Mesenchymal stem cell (in vitro differentiated cells and primary cell): Measurements from ENCODE around the gene ARL2.

Experiments
- DNase-seq: peaks from one replicate; pipeline ENCODE4 v3.0.0-alpha.2; 2013
- H2AFZ ChIP-seq: one replicate; pipeline ENCODE4 v1.6.1; 2013; ENCODE audit warnings: low read depth, mild to moderate bottlenecking, control low read depth, inconsistent platforms, low read length, moderate library complexity
- H2AK5ac ChIP-seq: 2 replicates; pipeline ENCODE4 v1.6.1; 2013; ENCODE audit warnings: low read length, moderate library complexity, mild to moderate bottlenecking, inconsistent platforms; ENCODE audit not compliant: severe bottlenecking
- H2BK120ac ChIP-seq: one replicate; pipeline ENCODE4 v1.6.1; 2013; ENCODE audit warnings: low read depth, mild to moderate bottlenecking, inconsistent platforms, low read length, moderate library complexity
- H2BK12ac ChIP-seq, 2 experiments: one replicate each; pipeline ENCODE4 v1.6.1; 2013; ENCODE audit warnings: inconsistent platforms in 2 of 2, low read length in 2 of 2, mild to moderate bottlenecking in 2 of 2, moderate library complexity in 2 of 2, control low read depth in 1 of 2
- H2BK15ac ChIP-seq: one replicate; pipeline ENCODE4 v1.6.1; 2013; ENCODE audit warnings: mild to moderate bottlenecking, low read depth, inconsistent platforms; ENCODE audit not compliant: poor library complexity, severe bottlenecking
- H2BK5ac ChIP-seq: 2 replicates; pipeline ENCODE4 v1.6.1; 2013; ENCODE audit warnings: low read depth, mild to moderate bottlenecking, low read length, control low read depth, inconsistent platforms; ENCODE audit not compliant: poor library complexity, severe bottlenecking
- H3K14ac ChIP-seq, 2 experiments: one replicate each; pipeline ENCODE4 v1.6.1; 2013; ENCODE audit warnings: inconsistent platforms in 2 of 2, low read length in 2 of 2, control low read depth in 1 of 2, mild to moderate bottlenecking in 1 of 2, moderate library complexity in 1 of 2
- H3K18ac ChIP-seq, 2 experiments: one replicate each; pipeline ENCODE4 v1.6.1; 2013; ENCODE audit warnings: inconsistent platforms in 2 of 2, low read length in 2 of 2, control low read depth in 1 of 2, low read depth in 1 of 2, mild to moderate bottlenecking in 1 of 2
- H3K23ac ChIP-seq, 2 experiments: one replicate each; pipeline ENCODE4 v1.6.1; 2013; ENCODE audit warnings: inconsistent platforms in 2 of 2, low read length in 2 of 2, mild to moderate bottlenecking in 2 of 2, moderate library complexity in 2 of 2, control low read depth in 1 of 2
- H3K27ac ChIP-seq: 2 replicates; pipeline ENCODE4 v1.5.1; 2013; ENCODE audit warnings: mild to moderate bottlenecking, moderate library complexity, low read length, control low read depth, inconsistent platforms; ENCODE audit not compliant: poor library complexity, severe bottlenecking
- H3K27me3 ChIP-seq, 2 experiments: 2 replicates each; pipeline versions ENCODE4 v1.6.1 to v1.7.0; 2013; ENCODE audit warnings: low read length in 2 of 2, mild to moderate bottlenecking in 2 of 2, moderate library complexity in 2 of 2, control low read depth in 1 of 2, inconsistent platforms in 1 of 2; ENCODE audit not compliant: control insufficient read depth in 1 of 2, insufficient read depth in 1 of 2
- H3K36me3 ChIP-seq, 2 experiments: 2 replicates each; pipeline versions ENCODE4 v1.6.1 to v1.7.0; 2013; ENCODE audit warnings: low read length in 2 of 2, control low read depth in 1 of 2, inconsistent platforms in 1 of 2, low read depth in 1 of 2, mild to moderate bottlenecking in 1 of 2; ENCODE audit not compliant: insufficient read depth in 2 of 2, control insufficient read depth in 1 of 2
- H3K4ac ChIP-seq, 2 experiments: one replicate each; pipeline ENCODE4 v1.6.1; 2013; ENCODE audit warnings: inconsistent platforms in 2 of 2, low read length in 2 of 2, mild to moderate bottlenecking in 2 of 2, moderate library complexity in 2 of 2, control low read depth in 1 of 2, low read depth in 1 of 2
- H3K4me1 ChIP-seq: 2 replicates; pipeline ENCODE4 v1.6.1; 2013; ENCODE audit warnings: low read depth, low read length, control low read depth; ENCODE audit not compliant: control insufficient read depth, insufficient read depth
- H3K4me2 ChIP-seq: 2 replicates; pipeline ENCODE4 v1.6.1; 2013; ENCODE audit warnings: low read length, mild to moderate bottlenecking, inconsistent platforms; ENCODE audit not compliant: poor library complexity, severe bottlenecking
- H3K4me3 ChIP-seq, 2 experiments: 2 replicates each; pipeline versions ENCODE4 v1.5.1 to v1.7.0; 2013; ENCODE audit warnings: low read length in 2 of 2, mild to moderate bottlenecking in 2 of 2, control low read depth in 1 of 2, low read depth in 1 of 2; ENCODE audit not compliant: insufficient read depth in 1 of 2
- H3K79me1 ChIP-seq: replicated peaks from 2 replicates; pipeline ENCODE4 v1.6.1; 2013; ENCODE audit warnings: mild to moderate bottlenecking, control low read depth, low read length, inconsistent platforms; ENCODE audit not compliant: poor library complexity, severe bottlenecking
- H3K9ac ChIP-seq: 2 replicates; pipeline ENCODE4 v1.7.0; 2013; ENCODE audit warnings: mild to moderate bottlenecking, low read length, moderate library complexity
- H3K9me3 ChIP-seq: 2 replicates; pipeline ENCODE4 v1.7.0; 2013; ENCODE audit warnings: mild to moderate bottlenecking, low read length; ENCODE audit not compliant: control insufficient read depth
- H4K8ac ChIP-seq: one replicate; pipeline ENCODE4 v1.6.1; 2013; ENCODE audit warnings: inconsistent platforms, mild to moderate bottlenecking, low read length, moderate library complexity
- H4K91ac ChIP-seq: one replicate; pipeline ENCODE4 v1.6.1; 2013; ENCODE audit warnings: mild to moderate bottlenecking, low read length, inconsistent platforms
- WGBS: methylation state at CpG from one replicate; pipeline ENCODE4 v1.1.7; 2013; ENCODE audit warnings: mixed read lengths; 5-methylcytosine and 5-hydroxymethylcytosine counted together

ARL2 gene

GRCh38 chr11:65016705-65017104, 2.7 kb downstream of the ARL2 start:
- H3K18ac ChIP-seq, result no peak overlapping the region
- DNase-seq, result no peak
- H3K9ac ChIP-seq, result peak overlapping the region; percentile 36
- H3K4ac ChIP-seq, result no peak overlapping the region
- no peaks in the 10 kb centered on the region for H3K9me3 ChIP-seq
- no peak overlapping the region for H2BK15ac ChIP-seq
- no peak overlapping the region for H2BK12ac ChIP-seq
- H2BK5ac ChIP-seq, result no peak overlapping the region
- peaks cover 32 to 33% of the 10 kb centered on the region in 2 experiments for H3K36me3 ChIP-seq
- no peak overlapping the region for H3K4me3 ChIP-seq
- H2AK5ac ChIP-seq, result no peak overlapping the region
- H3K79me1 ChIP-seq, result peaks cover 16% of the 10 kb centered on the region
- H3K23ac ChIP-seq, result no peak overlapping the region
- H3K14ac ChIP-seq, result no peak overlapping the region
- no peak overlapping the region for H2BK120ac ChIP-seq
- no peak overlapping the region for H3K4me2 ChIP-seq
- WGBS, result 94% methylated on average over 4 of the region's 4 CpGs
- peaks cover 12% of the 10 kb centered on the region for H3K4me1 ChIP-seq
- no peak overlapping the region for H4K8ac ChIP-seq
- H2AFZ ChIP-seq, result no peak overlapping the region
- peak overlapping the region; percentile 64 for H4K91ac ChIP-seq
- no peak overlapping the region for H3K27ac ChIP-seq
- H3K27me3 ChIP-seq, result no peaks in the 10 kb centered on the region

- no peak overlapping the region for H3K4me2 ChIP-seq
- DNase-seq, result no peak
- WGBS, result 99% methylated on average over 6 of the region's 6 CpGs
- H3K9ac ChIP-seq, result no peak overlapping the region
- H3K27ac ChIP-seq, result no peak overlapping the region
- no peak overlapping the region for H2BK120ac ChIP-seq
- H4K8ac ChIP-seq, result no peak overlapping the region
- H3K18ac ChIP-seq, result no peak overlapping the region
- no peak overlapping the region for H2BK12ac ChIP-seq
- no peak overlapping the region for H3K4me3 ChIP-seq
- H3K27me3 ChIP-seq, result no peaks in the 10 kb centered on the region
- no peaks in the 10 kb centered on the region for H3K9me3 ChIP-seq
- H3K14ac ChIP-seq, result no peak overlapping the region
- H2AFZ ChIP-seq, result no peak overlapping the region
- H2BK15ac ChIP-seq, result no peak overlapping the region
- no peak overlapping the region for H3K4ac ChIP-seq
- H3K79me1 ChIP-seq, result peaks cover 16% of the 10 kb centered on the region
- H2AK5ac ChIP-seq, result no peak overlapping the region
- H2BK5ac ChIP-seq, result no peak overlapping the region
- peaks cover 12% of the 10 kb centered on the region for H3K4me1 ChIP-seq
- H4K91ac ChIP-seq, result no peak overlapping the region
- H3K36me3 ChIP-seq, result peaks cover 38 to 40% of the 10 kb centered on the region in 2 experiments
- no peak overlapping the region for H3K23ac ChIP-seq
These were observed 4.0 kb downstream of the ARL2 start for GRCh38 chr11:65017937-65018336.

GRCh38 chr11:65019824-65020223, 5.9 kb downstream of the ARL2 start:
- Histone ChIP-seq H3K27me3 (no peaks in the 10 kb centered on the region), H3K4ac (peak overlapping the region in 1 of 2 experiments; percentile 7), H2BK5ac (no peak overlapping the region), H3K79me1 (peaks cover 16% of the 10 kb centered on the region), H3K36me3 (peaks cover 38 to 40% of the 10 kb centered on the region in 2 experiments), H3K4me3 (no peak overlapping the region), H3K23ac (no peak overlapping the region), H3K9me3 (no peaks in the 10 kb centered on the region), H2BK12ac (no peak overlapping the region), H3K14ac (no peak overlapping the region), H3K18ac (no peak overlapping the region), H3K9ac (no peak overlapping the region), H2BK120ac (no peak overlapping the region), H2AFZ (no peak overlapping the region), H3K4me2 (no peak overlapping the region), H3K4me1 (peaks cover 9% of the 10 kb centered on the region), H4K8ac (no peak overlapping the region), H3K27ac (no peak overlapping the region), H4K91ac (no peak overlapping the region), H2BK15ac (no peak overlapping the region), H2AK5ac (no peak overlapping the region)
- 90% methylated on average over 4 of the region's 7 CpGs for WGBS
- no peak for DNase-seq

- WGBS, result 92% methylated on average over 3 of the region's 3 CpGs
- H2BK15ac ChIP-seq, result no peak overlapping the region
- H2BK12ac ChIP-seq, result no peak overlapping the region
- peaks cover 6% of the 10 kb centered on the region for H3K4me1 ChIP-seq
- H3K4me3 ChIP-seq, result no peak overlapping the region
- DNase-seq, result no peak
- H3K27me3 ChIP-seq, result no peaks in the 10 kb centered on the region
- H3K18ac ChIP-seq, result no peak overlapping the region
- no peak overlapping the region for H3K4ac ChIP-seq
- peaks cover 11% of the 10 kb centered on the region for H3K79me1 ChIP-seq
- H3K23ac ChIP-seq, result no peak overlapping the region
- H3K4me2 ChIP-seq, result no peak overlapping the region
- H3K9me3 ChIP-seq, result no peaks in the 10 kb centered on the region
- no peak overlapping the region for H2AFZ ChIP-seq
- no peak overlapping the region for H4K8ac ChIP-seq
- no peak overlapping the region for H3K14ac ChIP-seq
- no peak overlapping the region for H3K27ac ChIP-seq
- no peak overlapping the region for H4K91ac ChIP-seq
- H2AK5ac ChIP-seq, result no peak overlapping the region
- H2BK5ac ChIP-seq, result no peak overlapping the region
- H3K9ac ChIP-seq, result no peak overlapping the region
- H2BK120ac ChIP-seq, result no peak overlapping the region
- H3K36me3 ChIP-seq, result peaks cover 38 to 40% of the 10 kb centered on the region in 2 experiments
These were observed 7.0 kb downstream of the ARL2 start for GRCh38 chr11:65021003-65021402.
